Right atrium auricular region (tissue), 2 donors: Measurements from ENCODE around the gene SAMD13. TPM values are rescaled to one million over a fixed set of nuclear protein-coding genes. Genes with fewer than 3 reads are reported as not detected.

Source experiments
- DNase-seq: peaks from one replicate; pipeline ENCODE4 v3.0.0-alpha.2; 2019; ENCODE audit warnings: low spot score
- H3K27ac ChIP-seq, 2 donors: fragments of 200-600 bp; sonication (generic); 1 replicate in 1 of 2; 2 replicates in 1 of 2; pipeline ENCODE4 v1.5.1; 2016 to 2019
- H3K27me3 ChIP-seq, 2 donors: fragments of 200-600 bp; sonication (generic); one replicate each; pipeline versions ENCODE4 v1.5.1 to v1.6.0; 2017 to 2019
- H3K36me3 ChIP-seq: fragments of 200-600 bp; sonication (generic); one replicate; pipeline ENCODE4 v1.5.1; 2016
- H3K4me1 ChIP-seq, 2 donors: fragments of 200-600 bp; sonication (generic); one replicate each; pipeline versions ENCODE4 v1.5.1 to v1.6.0; 2017 to 2019
- H3K4me3 ChIP-seq, 2 donors: fragments of 200-600 bp; sonication (generic); 1 replicate in 1 of 2; 2 replicates in 1 of 2; pipeline ENCODE4 v1.5.1; 2017 to 2019; ENCODE audit warnings: mild to moderate bottlenecking in 1 of 2, moderate library complexity in 1 of 2
- H3K9me3 ChIP-seq, 2 donors: fragments of 200-600 bp; sonication (generic); one replicate each; pipeline ENCODE4 v1.5.1; 2019
- CTCF ChIP-seq, 2 donors: fragments of 200-600 bp; sonication (generic); IDR thresholded peaks; one replicate each; pipeline ENCODE4 v1.5.1; 2019; ENCODE audit warnings: antibody characterized with exemption in 2 of 2
- total RNA-seq, 2 donors: library from RNA; depleted of rRNA; stranded (reverse); fragments of >200 nt; gene quantifications; one replicate each; pipeline ENCODE4 v1.1.0, GENCODE V29; 2016

The SAMD13 gene
- total RNA-seq, 2 donors from 2014 or later, result 0.59 to 1.1 TPM

- Histone ChIP-seq H3K4me3 (no peak overlapping the region), H3K27ac (no peak overlapping the region), H3K9me3 (no peaks in the 10 kb centered on the region), H3K4me1 (no peaks in the 10 kb centered on the region), H3K36me3 (no peaks in the 10 kb centered on the region), H3K27me3 (no peaks in the 10 kb centered on the region)
- DNase-seq, result no peak
- no peak for TF ChIP-seq CTCF (IDR thresholded peaks at IDR 0.05)
Observed at GRCh38 chr1:84277343-84278059, 24.0 kb upstream of the SAMD13 start.

GRCh38 chr1:84278905-84279304, 22.6 kb upstream of the SAMD13 start:
- Histone ChIP-seq H3K9me3 (no peaks in the 10 kb centered on the region), H3K4me3 (no peak overlapping the region), H3K27me3 (no peaks in the 10 kb centered on the region), H3K27ac (no peak overlapping the region), H3K4me1 (no peaks in the 10 kb centered on the region), H3K36me3 (no peaks in the 10 kb centered on the region)
- TF ChIP-seq CTCF (IDR thresholded peaks at IDR 0.05), result no peak
- no peak for DNase-seq

GRCh38 chr1:84280912-84281311, 20.6 kb upstream of the SAMD13 start:
- H3K4me3 ChIP-seq, result no peak overlapping the region
- no peaks in the 10 kb centered on the region for H3K27me3 ChIP-seq
- DNase-seq, result no peak
- no peaks in the 10 kb centered on the region for H3K4me1 ChIP-seq
- TF ChIP-seq CTCF (IDR thresholded peaks at IDR 0.05), result no peak
- H3K9me3 ChIP-seq, result no peaks in the 10 kb centered on the region
- H3K36me3 ChIP-seq, result no peaks in the 10 kb centered on the region
- H3K27ac ChIP-seq, result no peak overlapping the region

- TF ChIP-seq CTCF (IDR thresholded peaks at IDR 0.05), result no peak
- Histone ChIP-seq H3K27ac (no peak overlapping the region), H3K4me1 (no peaks in the 10 kb centered on the region), H3K9me3 (peaks cover 0 to 10% of the 10 kb centered on the region in 2 donors), H3K27me3 (no peaks in the 10 kb centered on the region), H3K4me3 (no peak overlapping the region), H3K36me3 (no peaks in the 10 kb centered on the region)
- no peak for DNase-seq
Observed at GRCh38 chr1:84282780-84283333, 18.7 kb upstream of the SAMD13 start.

- Histone ChIP-seq H3K36me3 (no peaks in the 10 kb centered on the region), H3K27me3 (no peaks in the 10 kb centered on the region), H3K27ac (no peak overlapping the region), H3K4me3 (no peak overlapping the region), H3K4me1 (no peaks in the 10 kb centered on the region), H3K9me3 (peaks cover 0 to 16% of the 10 kb centered on the region in 2 donors)
- DNase-seq, result no peak
- no peak for TF ChIP-seq CTCF (IDR thresholded peaks at IDR 0.05)
Observed at GRCh38 chr1:84283381-84283780, 18.1 kb upstream of the SAMD13 start.
